ENCODE data around the gene SRPRB.

SRPRB gene
- total RNA-seq, result 70.9 to 310 reads per million in 2 experiments

- peak; percentile 94 for DNase-seq (ENCODE audit: low read depth)
These were observed at the start of gene SRPRB for GRCh38 chr3:133805702-133806475. SRPRB (plus strand) TSS chr3:133805815; CDS start chr3:133805849, 34 bp downstream.

- DNase-seq (ENCODE audit: low read depth), result no peak
These were observed 48.6 kb upstream of the SRPRB start for GRCh38 chr3:133756716-133757694.

GRCh38 chr3:133757701-133758567 lies 47.7 kb upstream of the SRPRB start:
- DNase-seq (ENCODE audit: low read depth), result no peak

GRCh38 chr3:133758568-133758928 lies 47.1 kb upstream of the SRPRB start:
- no peak for DNase-seq (ENCODE audit: low read depth)

GRCh38 chr3:133758964-133759739 lies 46.5 kb upstream of the SRPRB start:
- no peak for DNase-seq (ENCODE audit: low read depth)

- DNase-seq (ENCODE audit: low read depth), result no peak
These were observed 45.8 kb upstream of the SRPRB start for GRCh38 chr3:133759740-133760305.

GRCh38 chr3:133760916-133761315 lies 44.7 kb upstream of the SRPRB start:
- no peak for DNase-seq (ENCODE audit: low read depth)

GRCh38 chr3:133761605-133762484 lies 43.8 kb upstream of the SRPRB start:
- no peak for DNase-seq (ENCODE audit: low read depth)

GRCh38 chr3:133762539-133762938 lies 43.1 kb upstream of the SRPRB start:
- DNase-seq (ENCODE audit: low read depth), result no peak

GRCh38 chr3:133763797-133764683 lies 41.6 kb upstream of the SRPRB start:
- DNase-seq (ENCODE audit: low read depth), result no peak

- no peak for DNase-seq (ENCODE audit: low read depth)
These were observed 40.4 kb upstream of the SRPRB start for GRCh38 chr3:133765256-133765655.

GRCh38 chr3:133767607-133768006 lies 38.0 kb upstream of the SRPRB start:
- DNase-seq (ENCODE audit: low read depth), result no peak

- no peak for DNase-seq (ENCODE audit: low read depth)
These were observed 36.1 kb upstream of the SRPRB start for GRCh38 chr3:133769536-133769935.

GRCh38 chr3:133773732-133774131 lies 31.9 kb upstream of the SRPRB start:
- no peak for DNase-seq (ENCODE audit: low read depth)

GRCh38 chr3:133775309-133775708 lies 30.3 kb upstream of the SRPRB start:
- no peak for DNase-seq (ENCODE audit: low read depth)

GRCh38 chr3:133775835-133776234 lies 29.8 kb upstream of the SRPRB start:
- no peak for DNase-seq (ENCODE audit: low read depth)

- no peak for DNase-seq (ENCODE audit: low read depth)
These were observed 28.7 kb upstream of the SRPRB start for GRCh38 chr3:133776794-133777438.

Measured in T follicular helper cell (primary cell).